ENCODE data around the gene WDR17.

GRCh38 chr4:176189891-176190795, 124.5 kb downstream of the WDR17 start:
- TF ChIP-seq CTCF (IDR thresholded peaks at IDR 0.05) (no peak), POLR2A (IDR thresholded peaks at IDR 0.05) (no peak)
